ENCODE data around the gene CGNL1. TPM values are rescaled to one million over a fixed set of nuclear protein-coding genes. Genes with fewer than 3 reads are reported as not detected.
A peak's percentile ranks its signal among the peaks of the same experiment; 100 is the strongest.

The CGNL1 gene
- total RNA-seq, 2 donors from 2014 or later: 82.6 to 98.0 TPM

DNA sequence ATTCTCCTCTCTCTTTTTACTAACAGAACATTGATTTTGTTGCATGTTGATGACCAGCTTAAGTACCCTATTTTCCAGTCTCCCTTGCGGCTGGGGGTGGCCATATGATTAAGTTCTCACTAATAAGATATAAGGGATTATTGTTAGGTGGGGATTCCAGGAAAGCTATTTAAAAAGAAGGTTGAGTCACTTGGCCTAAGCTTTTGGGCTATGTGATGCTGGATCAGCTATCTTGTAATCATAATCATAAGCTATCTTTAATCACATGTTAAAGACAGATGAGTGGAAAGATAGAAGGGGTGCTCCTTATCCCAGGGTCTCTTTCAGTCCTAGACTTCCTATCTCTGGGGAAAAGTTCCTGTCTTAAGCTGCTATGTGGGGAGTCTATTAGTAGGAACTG is 59.9 kb downstream of the CGNL1 start:
- H3K9me3 Mint-ChIP-seq: no peaks in the 10 kb centered on the region
- peaks cover 28% of the 10 kb centered on the region for H3K36me3 Mint-ChIP-seq (ENCODE audit: low read depth)
- no peak overlapping the region for H3K4me3 Mint-ChIP-seq
- peak overlapping the region; percentile 21 for H3K4me3 ChIP-seq (ENCODE audit: low read length)
- no peak overlapping the region for H3K27ac ChIP-seq (ENCODE audit: low read depth, low read length)
- H3K4me1 ChIP-seq (ENCODE audit: control insufficient read depth, insufficient read depth, low read length): peaks cover 7% of the 10 kb centered on the region
- peak overlapping the region; percentile 54 for H3K27ac Mint-ChIP-seq
- TF ChIP-seq, protein P1, sequence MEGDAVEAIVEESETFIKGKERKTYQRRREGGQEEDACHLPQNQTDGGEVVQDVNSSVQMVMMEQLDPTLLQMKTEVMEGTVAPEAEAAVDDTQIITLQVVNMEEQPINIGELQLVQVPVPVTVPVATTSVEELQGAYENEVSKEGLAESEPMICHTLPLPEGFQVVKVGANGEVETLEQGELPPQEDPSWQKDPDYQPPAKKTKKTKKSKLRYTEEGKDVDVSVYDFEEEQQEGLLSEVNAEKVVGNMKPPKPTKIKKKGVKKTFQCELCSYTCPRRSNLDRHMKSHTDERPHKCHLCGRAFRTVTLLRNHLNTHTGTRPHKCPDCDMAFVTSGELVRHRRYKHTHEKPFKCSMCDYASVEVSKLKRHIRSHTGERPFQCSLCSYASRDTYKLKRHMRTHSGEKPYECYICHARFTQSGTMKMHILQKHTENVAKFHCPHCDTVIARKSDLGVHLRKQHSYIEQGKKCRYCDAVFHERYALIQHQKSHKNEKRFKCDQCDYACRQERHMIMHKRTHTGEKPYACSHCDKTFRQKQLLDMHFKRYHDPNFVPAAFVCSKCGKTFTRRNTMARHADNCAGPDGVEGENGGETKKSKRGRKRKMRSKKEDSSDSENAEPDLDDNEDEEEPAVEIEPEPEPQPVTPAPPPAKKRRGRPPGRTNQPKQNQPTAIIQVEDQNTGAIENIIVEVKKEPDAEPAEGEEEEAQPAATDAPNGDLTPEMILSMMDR (conservative IDR thresholded peaks at IDR 0.05): no peak
- H3K9me3 ChIP-seq (ENCODE audit: control insufficient read depth, low read length): no peaks in the 10 kb centered on the region
- DNase-seq: no peak
- no peak overlapping the region for H3K9ac ChIP-seq (ENCODE audit: extremely low read depth, low read length, poor library complexity, severe bottlenecking)
- H3K27me3 ChIP-seq (ENCODE audit: control insufficient read depth, insufficient read depth, low read length, poor library complexity, severe bottlenecking): no peaks in the 10 kb centered on the region
- peaks cover 53% of the 10 kb centered on the region for H3K4me1 Mint-ChIP-seq
- peaks cover 23% of the 10 kb centered on the region for H3K36me3 ChIP-seq (ENCODE audit: control insufficient read depth, insufficient read depth, low read length)
- no peaks in the 10 kb centered on the region for H3K27me3 Mint-ChIP-seq (ENCODE audit: insufficient read depth)
- WGBS, 2 experiments (ENCODE audit: insufficient coverage in 1 of 2, insufficient read length in 1 of 2): 75% methylated on average over 1 of the region's 1 CpG; no CpG with 5 or more reads in 1 of the 2 experiments

DNA sequence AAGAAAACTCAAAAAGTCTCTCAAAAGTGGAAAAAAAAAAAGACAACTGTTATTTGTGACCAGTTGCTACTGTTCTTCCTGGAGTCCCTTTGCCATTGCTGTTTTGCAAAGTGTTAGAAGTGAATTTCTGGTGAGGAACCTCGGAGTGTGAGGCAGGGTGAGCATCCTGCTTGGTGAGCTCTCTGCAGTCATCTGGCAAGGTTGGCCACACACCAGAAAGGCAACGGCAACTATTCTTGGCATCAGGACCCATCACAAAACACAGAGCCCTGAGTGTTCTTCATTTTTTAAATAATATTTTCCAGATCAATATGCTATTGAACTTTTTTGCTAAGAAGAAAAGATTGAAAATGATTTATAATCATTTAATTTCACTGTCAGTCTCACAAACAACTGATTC is 60.7 kb downstream of the CGNL1 start:
- Histone ChIP-seq H3K27ac (ENCODE audit: low read depth, low read length) (no peak overlapping the region), H3K27me3 (ENCODE audit: control insufficient read depth, insufficient read depth, low read length, poor library complexity, severe bottlenecking) (no peaks in the 10 kb centered on the region), H3K36me3 (ENCODE audit: control insufficient read depth, insufficient read depth, low read length) (peaks cover 28% of the 10 kb centered on the region), H3K9ac (ENCODE audit: extremely low read depth, low read length, poor library complexity, severe bottlenecking) (no peak overlapping the region), H3K9me3 (ENCODE audit: control insufficient read depth, low read length) (no peaks in the 10 kb centered on the region), H3K4me1 (ENCODE audit: control insufficient read depth, insufficient read depth, low read length) (peaks cover 12% of the 10 kb centered on the region), H3K4me3 (ENCODE audit: low read length) (no peak overlapping the region)
- no peak for DNase-seq
- TF ChIP-seq, protein P1 (conservative IDR thresholded peaks at IDR 0.05): no peak
- Mint-ChIP-seq H3K4me3 (no peak overlapping the region), H3K27ac (no peak overlapping the region), H3K36me3 (ENCODE audit: low read depth) (peaks cover 33% of the 10 kb centered on the region), H3K27me3 (ENCODE audit: insufficient read depth) (no peaks in the 10 kb centered on the region), H3K4me1 (peaks cover 51% of the 10 kb centered on the region), H3K9me3 (no peaks in the 10 kb centered on the region)
- 92 to 100% methylated on average over 1 to 2 of the region's 2 CpGs for WGBS, 2 experiments (ENCODE audit: insufficient coverage in 1 of 2, insufficient read length in 1 of 2)

DNA sequence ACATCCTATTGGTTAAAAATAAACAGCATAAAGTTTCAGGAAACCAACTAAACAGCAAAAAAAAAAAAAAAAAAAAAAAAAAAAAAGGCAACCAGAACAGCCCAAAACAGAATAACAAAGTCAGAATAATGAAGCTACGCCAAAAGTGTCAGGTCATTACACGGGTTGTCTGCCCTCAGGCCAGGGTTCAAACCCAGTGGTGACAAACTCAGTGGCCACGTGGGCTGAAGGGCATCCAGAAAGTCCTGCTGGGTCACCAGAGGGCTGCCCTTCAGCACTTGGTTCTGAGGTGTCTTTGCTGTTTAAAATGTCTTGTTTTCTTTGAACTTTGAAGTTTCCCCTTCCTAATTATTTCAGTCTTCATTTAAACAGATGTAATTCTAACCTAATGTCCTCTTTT is 61.3 kb downstream of the CGNL1 start:
- Histone ChIP-seq H3K4me3 (ENCODE audit: low read length) (no peak overlapping the region), H3K27me3 (ENCODE audit: control insufficient read depth, insufficient read depth, low read length, poor library complexity, severe bottlenecking) (no peaks in the 10 kb centered on the region), H3K9ac (ENCODE audit: extremely low read depth, low read length, poor library complexity, severe bottlenecking) (no peak overlapping the region), H3K4me1 (ENCODE audit: control insufficient read depth, insufficient read depth, low read length) (peaks cover 12% of the 10 kb centered on the region), H3K9me3 (ENCODE audit: control insufficient read depth, low read length) (no peaks in the 10 kb centered on the region), H3K27ac (ENCODE audit: low read depth, low read length) (no peak overlapping the region), H3K36me3 (ENCODE audit: control insufficient read depth, insufficient read depth, low read length) (peaks cover 34% of the 10 kb centered on the region)
- TF ChIP-seq, protein P1 (conservative IDR thresholded peaks at IDR 0.05): no peak
- WGBS, 2 experiments (ENCODE audit: insufficient coverage in 1 of 2, insufficient read length in 1 of 2): 92 to 100% methylated on average over 2 to 3 of the region's 3 CpGs
- H3K36me3 Mint-ChIP-seq (ENCODE audit: low read depth): peaks cover 38% of the 10 kb centered on the region
- H3K4me3 Mint-ChIP-seq: no peak overlapping the region
- H3K27me3 Mint-ChIP-seq (ENCODE audit: insufficient read depth): no peaks in the 10 kb centered on the region
- H3K27ac Mint-ChIP-seq: no peak overlapping the region
- no peaks in the 10 kb centered on the region for H3K9me3 Mint-ChIP-seq
- DNase-seq: no peak
- peaks cover 50% of the 10 kb centered on the region for H3K4me1 Mint-ChIP-seq

All from endodermal cell (in vitro differentiated cells).